Hindlimb muscle (tissue), 1 donor: ENCODE measurements around the gene NUP205. TPM values are rescaled to one million over a fixed set of nuclear protein-coding genes. Genes with fewer than 3 reads are reported as not detected.

Experiments used
- polyA plus RNA-seq: library from polyadenylated mRNA; unstranded; fragments of 120-200 nt; gene quantifications from one replicate; pipeline ENCODE4 v1.2.1, GENCODE V29; 2013; ENCODE audit not compliant: insufficient read length

The NUP205 gene
- polyA plus RNA-seq, 1 donor, result 29.6 TPM

Other genes starting within 250 kb of the NUP205 start
- gene CNOT4, start 47.8 kb upstream of the NUP205 start, polyA plus RNA-seq, result 25.2 TPM
- gene STMP1, start 104.6 kb downstream of the NUP205 start, polyA plus RNA-seq, result 49.1 TPM
- 3.8 TPM for gene SLC13A4, start 170.3 kb downstream of the NUP205 start, polyA plus RNA-seq
- not detected for gene FAM180A, start 190.9 kb downstream of the NUP205 start, polyA plus RNA-seq